Measurements from ENCODE around the gene SEMA4D. TPM values are rescaled to one million over a fixed set of nuclear protein-coding genes. Genes with fewer than 3 reads are reported as not detected.
A peak's percentile ranks its signal among the peaks of the same experiment; 100 is the strongest.

Gene SEMA4D
- total and polyA plus RNA-seq, 2 of the 13 experiments (the other 11 are each of a cell fraction or from before 2014, with no cell fraction given): 0.13 to 0.16 TPM

GRCh38 chr9:89319015-89319905 lies 178.7 kb downstream of the SEMA4D start (continued):
- TF ChIP-seq ARID5B (CRISPR knock-in tag; IDR thresholded peaks at IDR 0.05) (no peak), ZFAT (CRISPR knock-in tag; conservative IDR thresholded peaks at IDR 0.05) (no peak), ATF7 (IDR thresholded peaks at IDR 0.05) (peak; percentile 59; the same call in 1 of the 2 replicates), ATF7 (CRISPR knock-in tag; IDR thresholded peaks at IDR 0.05) (no peak), EP300 (IDR thresholded peaks at IDR 0.05; ENCODE audit: low read depth in 2 of 2, low read length in 2 of 2) (peak in 1 of 2 experiments; percentile 30; a peak in 1 of 4 replicates), EP300 (CRISPR knock-in tag; IDR thresholded peaks at IDR 0.05; ENCODE audit: borderline replicate concordance) (no peak), ZNF12 (CRISPR knock-in tag; IDR thresholded peaks at IDR 0.05) (no peak), SIN3B (IDR thresholded peaks at IDR 0.05; ENCODE audit: low read length) (no peak)
- TF ChIP-seq, protein P1, sequence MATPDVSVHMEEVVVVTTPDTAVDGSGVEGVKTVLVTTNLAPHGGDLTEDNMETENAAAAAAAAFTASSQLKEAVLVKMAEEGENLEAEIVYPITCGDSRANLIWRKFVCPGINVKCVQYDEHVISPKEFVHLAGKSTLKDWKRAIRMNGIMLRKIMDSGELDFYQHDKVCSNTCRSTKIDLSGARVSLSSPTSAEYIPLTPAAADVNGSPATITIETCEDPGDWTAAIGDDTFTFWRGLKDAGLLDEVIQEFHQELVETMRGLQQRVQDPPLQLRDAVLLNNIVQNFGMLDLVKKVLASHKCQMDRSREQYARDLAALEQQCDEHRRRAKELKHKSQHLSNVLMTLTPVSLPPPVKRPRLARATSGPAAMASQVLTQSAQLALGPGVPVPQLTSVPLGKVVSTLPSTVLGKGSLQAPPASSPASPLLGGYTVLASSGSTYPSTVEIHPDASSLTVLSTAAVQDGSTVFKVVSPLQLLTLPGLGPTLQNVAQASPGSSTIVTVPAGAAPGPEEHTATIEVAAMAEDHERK (CRISPR knock-in tag; IDR thresholded peaks at IDR 0.05; ENCODE audit: low read depth): no peak
- TF ChIP-seq, protein P2, sequence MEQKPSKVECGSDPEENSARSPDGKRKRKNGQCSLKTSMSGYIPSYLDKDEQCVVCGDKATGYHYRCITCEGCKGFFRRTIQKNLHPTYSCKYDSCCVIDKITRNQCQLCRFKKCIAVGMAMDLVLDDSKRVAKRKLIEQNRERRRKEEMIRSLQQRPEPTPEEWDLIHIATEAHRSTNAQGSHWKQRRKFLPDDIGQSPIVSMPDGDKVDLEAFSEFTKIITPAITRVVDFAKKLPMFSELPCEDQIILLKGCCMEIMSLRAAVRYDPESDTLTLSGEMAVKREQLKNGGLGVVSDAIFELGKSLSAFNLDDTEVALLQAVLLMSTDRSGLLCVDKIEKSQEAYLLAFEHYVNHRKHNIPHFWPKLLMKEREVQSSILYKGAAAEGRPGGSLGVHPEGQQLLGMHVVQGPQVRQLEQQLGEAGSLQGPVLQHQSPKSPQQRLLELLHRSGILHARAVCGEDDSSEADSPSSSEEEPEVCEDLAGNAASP (CRISPR knock-in tag; IDR thresholded peaks at IDR 0.05; ENCODE audit: borderline replicate concordance): no peak
